GM18511 (cell line): Measurements from ENCODE around the gene TTC28.

Experiments
- ATAC-seq: cut with Tn5 transposase; IDR thresholded peaks from one replicate; pipeline ENCODE4 v1.9.1; 2021; ENCODE audit warnings: mild to moderate bottlenecking, moderate library complexity; ENCODE audit not compliant: unreplicated experiment

Gene TTC28

GRCh38 chr22:27961680-27962079, 718.0 kb downstream of the TTC28 start:
- ATAC-seq, result no peak

GRCh38 chr22:27961182-27961581, 718.5 kb downstream of the TTC28 start:
- ATAC-seq, result no peak

- ATAC-seq, result no peak
Measured at GRCh38 chr22:27959335-27960090, 720.1 kb downstream of the TTC28 start.

DNA sequence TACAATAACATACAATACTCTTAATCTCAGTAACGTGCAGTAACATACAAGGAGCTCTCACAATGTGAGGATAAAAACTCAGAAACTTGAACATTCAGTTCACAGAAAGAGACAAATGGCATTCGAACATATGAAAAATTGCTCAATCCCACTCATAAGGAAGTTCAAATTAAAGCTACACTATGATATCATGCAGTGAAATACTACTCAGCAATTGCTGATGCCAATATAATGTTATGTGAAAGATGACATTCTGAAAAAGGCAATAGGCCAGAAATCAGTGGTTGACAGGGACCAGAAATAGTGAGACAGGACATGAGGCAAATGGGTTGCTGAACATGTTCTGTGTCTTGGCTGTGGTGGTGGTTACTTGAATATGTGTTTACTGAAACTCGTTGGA, 726.9 kb downstream of the TTC28 start:
- ATAC-seq, result no peak

DNA sequence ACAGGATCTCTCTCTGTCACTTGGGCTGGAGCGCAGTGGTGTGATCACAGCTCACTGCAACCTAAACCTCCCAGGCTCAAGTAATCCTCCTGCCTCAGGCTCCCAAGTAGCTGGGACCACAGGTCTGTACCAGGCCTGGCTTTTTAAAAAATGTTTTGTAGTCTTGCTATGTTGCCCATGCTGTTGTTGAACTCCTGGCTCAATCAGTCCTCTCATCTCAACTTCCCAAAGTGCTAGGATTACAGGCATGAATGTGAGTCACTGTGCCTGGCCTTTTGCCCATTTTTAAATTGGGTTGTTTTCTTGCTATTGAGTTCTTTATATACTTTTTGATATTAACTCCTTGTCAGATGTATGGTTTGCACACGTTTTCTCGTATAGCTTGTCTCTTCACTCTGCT, 727.5 kb downstream of the TTC28 start:
- ATAC-seq, result no peak

DNA sequence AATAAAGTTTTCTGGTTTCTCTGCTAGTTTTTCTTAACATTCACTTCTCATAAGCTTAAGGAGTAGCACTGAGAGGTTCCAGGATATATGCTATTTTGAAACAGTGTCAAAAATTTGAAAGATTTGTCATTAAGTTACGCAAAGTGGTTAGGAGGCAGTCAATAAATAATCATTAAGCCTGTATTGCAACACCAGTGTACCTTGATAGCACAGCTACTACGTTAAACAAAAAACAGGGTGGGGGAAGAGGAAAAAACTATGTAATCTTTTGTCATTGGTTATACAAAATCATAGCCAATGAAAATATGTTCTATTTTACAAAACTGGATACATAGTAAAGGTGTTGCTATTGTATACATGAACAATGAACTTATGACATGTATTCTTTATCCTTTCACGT, 730.2 kb downstream of the TTC28 start:
- no peak for ATAC-seq

DNA sequence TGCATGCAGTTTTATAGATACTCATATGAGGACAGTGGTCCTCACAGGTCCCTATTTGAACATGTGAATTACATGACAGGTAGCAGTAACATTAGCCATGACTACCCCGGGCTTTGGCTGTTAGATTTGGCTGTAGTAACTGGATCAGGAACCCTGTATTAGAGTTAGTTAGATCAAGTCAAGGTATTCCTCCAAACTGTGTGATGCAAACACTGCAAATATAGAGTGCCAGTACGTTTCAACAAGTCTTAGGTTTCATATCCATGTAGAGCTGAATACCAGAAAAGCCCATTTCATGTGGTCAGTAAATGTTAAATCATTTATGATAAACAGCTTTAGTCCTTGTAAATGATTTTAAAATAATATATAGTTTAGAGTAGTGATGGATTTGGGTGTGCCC, 731.1 kb downstream of the TTC28 start:
- no peak for ATAC-seq

DNA sequence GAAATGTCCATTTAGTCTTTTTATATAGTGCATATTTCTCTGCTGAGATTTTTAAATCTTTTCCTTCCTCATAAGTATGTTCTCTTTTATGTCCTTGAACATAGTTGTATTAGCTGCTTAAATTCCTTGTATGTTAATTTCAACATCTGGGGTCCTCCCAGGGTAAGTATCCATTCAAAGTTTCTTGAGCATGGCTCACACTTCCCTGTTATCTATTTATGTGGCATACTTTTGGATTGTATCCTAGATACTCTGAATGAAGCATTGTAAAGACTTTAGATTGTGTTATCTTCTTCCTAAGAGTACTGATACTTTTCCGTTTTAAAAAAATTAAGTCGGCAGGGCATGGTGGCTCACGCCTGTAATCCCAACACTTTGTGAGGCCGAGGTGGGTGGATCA, 732.2 kb downstream of the TTC28 start:
- no peak for ATAC-seq

GRCh38 chr22:27941143-27941542, 738.5 kb downstream of the TTC28 start:
- ATAC-seq, result no peak

DNA sequence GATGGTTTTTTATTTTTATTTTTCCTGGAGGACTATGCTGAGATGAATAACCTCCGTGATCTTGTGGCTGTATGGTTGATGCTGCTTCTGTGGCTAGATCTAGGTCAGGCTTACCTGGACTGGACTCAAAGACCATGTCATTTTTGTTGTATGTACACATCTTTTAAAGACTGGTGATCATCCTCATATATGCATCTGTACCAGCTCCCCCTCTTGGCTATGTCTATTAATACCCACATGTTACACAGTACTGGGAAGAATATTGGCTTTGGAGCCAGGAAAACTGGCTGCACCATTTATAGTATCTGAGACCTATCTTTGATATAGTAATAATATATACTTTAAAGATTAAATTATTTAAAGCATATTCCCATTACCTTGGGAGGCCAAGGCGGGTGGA, 742.2 kb downstream of the TTC28 start:
- ATAC-seq, result no peak

DNA sequence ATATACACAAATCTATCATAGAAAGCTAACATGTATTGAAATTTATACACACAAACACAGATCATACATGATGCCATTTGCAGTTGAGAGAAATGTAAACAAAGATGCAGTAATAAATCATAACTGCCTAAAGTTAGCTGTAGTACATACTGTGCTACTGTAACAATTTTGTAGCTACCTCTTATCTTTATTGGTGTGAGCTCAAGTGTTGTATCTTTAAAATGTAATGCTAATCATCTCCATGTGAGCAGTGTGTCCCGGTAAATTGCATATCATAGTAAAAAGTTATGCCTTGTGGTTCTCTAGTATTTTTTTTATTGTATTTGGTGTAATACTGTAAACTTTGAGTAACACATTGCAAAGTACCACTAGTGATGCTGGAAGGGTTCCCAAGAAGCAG, 743.7 kb downstream of the TTC28 start:
- no peak for ATAC-seq

- ATAC-seq, result no peak
Measured at GRCh38 chr22:27934069-27934468, 745.6 kb downstream of the TTC28 start.

GRCh38 chr22:27933186-27933983, 746.3 kb downstream of the TTC28 start:
- no peak for ATAC-seq

DNA sequence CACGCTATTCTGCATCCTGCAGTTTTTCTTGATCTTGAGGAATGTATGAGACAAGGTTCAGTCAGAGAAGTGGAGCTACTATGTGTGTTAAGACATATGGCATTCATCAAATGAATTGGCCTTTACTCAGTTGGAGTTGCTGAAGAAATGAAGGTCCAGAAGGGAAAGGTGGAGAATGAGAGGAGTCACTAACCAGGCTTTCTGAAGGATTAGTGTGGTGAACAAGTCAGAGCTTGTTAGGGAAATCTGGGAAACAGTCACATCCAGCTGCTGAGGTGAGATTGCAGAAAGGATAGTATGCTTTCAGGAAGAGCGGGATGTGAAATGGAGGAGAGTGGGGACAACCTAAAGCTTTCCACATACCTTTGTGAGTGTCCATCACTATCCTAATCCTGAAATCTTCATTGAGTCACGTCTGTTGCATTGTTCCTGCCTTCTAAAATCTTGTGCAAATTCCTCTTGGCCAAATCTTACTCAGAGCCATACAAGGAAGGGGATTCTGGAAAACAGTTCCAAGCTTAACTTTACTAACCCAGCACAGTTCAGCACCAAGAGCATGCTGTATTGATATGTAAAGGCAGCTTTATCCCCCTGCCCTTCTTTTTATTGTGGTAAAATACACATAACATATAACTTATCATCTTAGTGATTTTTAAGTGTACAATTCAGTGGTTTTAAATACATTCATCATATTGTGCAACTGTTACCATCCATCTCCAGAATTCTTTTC, 749.1 kb downstream of the TTC28 start:
- ATAC-seq, result no peak
